Measurements from ENCODE around the gene JTB. TPM values are rescaled to one million over a fixed set of nuclear protein-coding genes. Genes with fewer than 3 reads are reported as not detected.
A peak's percentile ranks its signal among the peaks of the same experiment; 100 is the strongest.

The JTB gene
- total and polyA plus RNA-seq, 2 donors (not counting 1 experiment from before 2014, with no cell fraction given): 106 to 159 TPM

GRCh38 chr1:153951183-153951582 is 26.3 kb downstream of the JTB start:
- Histone ChIP-seq H3K36me3 (replicated peaks in 1 of 2; ENCODE audit: control extremely low read depth in 1 of 2, control insufficient read depth in 1 of 2, extremely low read depth in 1 of 2, insufficient read depth in 2 of 2, low read length in 1 of 2) (peaks cover 2 to 70% of the 10 kb centered on the region in 2 experiments), H3K4me2 (replicated peaks; ENCODE audit: low read depth, low read length, poor library complexity, severe bottlenecking) (no peak overlapping the region), H4K20me1 (ENCODE audit: control insufficient read depth, insufficient read depth, low read length, poor library complexity, severe bottlenecking) (peaks cover 74% of the 10 kb centered on the region), H3K27ac (ENCODE audit: low read length in 2 of 2) (peak overlapping the region in 1 of 2 donors; percentile 60), H3K9me3 (ENCODE audit: control extremely low read depth in 1 of 3, control insufficient read depth in 2 of 3, insufficient read depth in 1 of 3, low read length in 2 of 3) (no peaks in the 10 kb centered on the region), H3K4me3 (ENCODE audit: control extremely low read depth in 1 of 5, extremely low read depth in 1 of 5, insufficient read depth in 1 of 5, low read depth in 2 of 5, low read length in 4 of 5) (no peak overlapping the region), H3K9ac (ENCODE audit: low read length) (no peak overlapping the region), H2AFZ (ENCODE audit: insufficient read depth, low read depth, low read length, poor library complexity, severe bottlenecking) (no peak overlapping the region), H3K79me2 (ENCODE audit: control insufficient read depth, insufficient read depth, low read length) (peaks cover 63% of the 10 kb centered on the region), H3K27me3 (replicated peaks in 1 of 4; ENCODE audit: control extremely low read depth in 1 of 4, control insufficient read depth in 3 of 4, insufficient read depth in 4 of 4, low read length in 3 of 4) (no peaks in the 10 kb centered on the region), H3K4me1 (ENCODE audit: control insufficient read depth in 2 of 2, insufficient read depth in 2 of 2, low read length in 2 of 2) (peaks cover 28 to 38% of the 10 kb centered on the region in 2 donors)
- Mint-ChIP-seq H3K9me3 (ENCODE audit: insufficient read depth) (no peaks in the 10 kb centered on the region), H3K4me3 (no peak overlapping the region), H3K4me1 (peaks cover 52% of the 10 kb centered on the region), H3K27me3 (no peaks in the 10 kb centered on the region), H3K27ac (peak overlapping the region; percentile 10)
- intact Hi-C loops (cut with micrococcal nuclease): no loop called here
- TF ChIP-seq CTCF (IDR thresholded peaks at IDR 0.05) (no peak), EZH2 (IDR thresholded peaks at IDR 0.05; ENCODE audit: borderline replicate concordance, insufficient read depth, low read depth, low read length, poor library complexity, severe bottlenecking) (no peak)
- ChIA-PET CTCF (interaction anchor here (1.5 kb wide), 1 partner anchor 35 kb away, joined by 4 read pairs; the partner anchor contains the start of gene RAB13), POLR2A (no interaction called here)
- ATAC-seq (ENCODE audit: low read depth): no peak
- DNase-seq: no peak
- 87% methylated on average over 11 of the region's 11 CpGs for WGBS (ENCODE audit: insufficient coverage)

DNA sequence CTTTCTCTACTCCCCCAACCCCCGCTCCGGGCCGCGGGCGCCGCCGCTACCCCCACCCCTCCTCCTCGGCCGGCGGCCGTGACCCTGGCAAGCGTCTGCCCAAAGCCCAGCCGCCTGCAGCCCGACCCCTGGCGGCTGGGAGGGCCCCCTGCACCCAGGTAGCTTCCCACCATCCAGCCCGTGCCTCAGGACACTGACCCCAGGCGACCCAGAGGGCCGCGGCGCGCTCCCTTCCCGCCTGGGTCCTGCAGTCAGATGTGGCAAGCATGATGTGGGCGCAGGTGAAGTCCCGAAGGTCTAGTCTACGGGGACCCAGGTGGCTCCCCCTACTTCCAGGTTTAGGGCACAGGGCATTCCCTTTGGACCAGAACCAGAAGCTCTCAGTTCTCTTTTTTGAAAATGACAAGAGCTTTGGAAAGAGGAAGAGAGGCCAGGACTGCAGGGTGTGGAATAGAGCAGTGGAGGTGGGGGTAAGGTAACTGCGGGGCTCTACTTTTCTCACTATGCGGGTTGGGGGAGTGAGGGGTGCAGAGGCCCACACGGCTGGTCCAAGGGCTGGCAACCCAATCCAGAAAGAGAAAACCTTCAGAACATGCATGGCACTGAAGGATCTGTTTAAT is 30.7 kb downstream of the JTB start, which contains the start of gene DENND4B:
Gene DENND4B (minus strand): TSS at position 97 of the 620 bp plus-strand sequence. CDS start 2,344 bp downstream, outside the sequence.
- peak; percentile 54 for ATAC-seq (ENCODE audit: low read depth)
- CTCF ChIA-PET: interaction anchor here (0.6 to 5.9 kb wide), 25 partner anchors 11 to 381 kb away, joined by 3 to 65 read pairs (median 4); partner anchors contain the start of genes CREB3L4, CRTC2, GATAD2B and JTB
- Mint-ChIP-seq H3K9me3 (ENCODE audit: insufficient read depth) (no peaks in the 10 kb centered on the region), H3K27me3 (no peaks in the 10 kb centered on the region), H3K4me3 (peak within 1 kb of the TSS; percentile 94), H3K4me1 (peaks cover 56% of the 10 kb centered on the region), H3K27ac (peak within 1 kb of the TSS; percentile 96)
- intact Hi-C loops (cut with micrococcal nuclease): loop anchor here (1.0 to 5.0 kb wide), 9 partner anchors 12 to 275 kb away; partner anchors contain the start of genes CREB3L4, CRTC2, INTS3 and RPS27
- POLR2A ChIA-PET: interaction anchor here (0.5 to 4.4 kb wide), 17 partner anchors 9 to 1961 kb away, joined by 3 to 124 read pairs (median 6); partner anchors contain the start of genes CREB3L4, CRTC2, GATAD2B and JTB
- Histone ChIP-seq H3K4me2 (replicated peaks; ENCODE audit: low read depth, low read length, poor library complexity, severe bottlenecking) (peak within 1 kb of the TSS; percentile 89), H3K4me1 (ENCODE audit: control insufficient read depth in 2 of 2, insufficient read depth in 2 of 2, low read length in 2 of 2) (peaks cover 36 to 53% of the 10 kb centered on the region in 2 donors), H2AFZ (ENCODE audit: insufficient read depth, low read depth, low read length, poor library complexity, severe bottlenecking) (peak within 1 kb of the TSS; percentile 53), H3K79me2 (ENCODE audit: control insufficient read depth, insufficient read depth, low read length) (peaks cover 55% of the 10 kb centered on the region), H3K36me3 (replicated peaks in 1 of 2; ENCODE audit: control extremely low read depth in 1 of 2, control insufficient read depth in 1 of 2, extremely low read depth in 1 of 2, insufficient read depth in 2 of 2, low read length in 1 of 2) (peaks cover 8 to 60% of the 10 kb centered on the region in 2 experiments), H3K27me3 (replicated peaks in 1 of 4; ENCODE audit: control extremely low read depth in 1 of 4, control insufficient read depth in 3 of 4, insufficient read depth in 4 of 4, low read length in 3 of 4) (no peaks in the 10 kb centered on the region), H4K20me1 (ENCODE audit: control insufficient read depth, insufficient read depth, low read length, poor library complexity, severe bottlenecking) (peaks cover 53% of the 10 kb centered on the region), H3K9me3 (ENCODE audit: control extremely low read depth in 1 of 3, control insufficient read depth in 2 of 3, insufficient read depth in 1 of 3, low read length in 2 of 3) (no peaks in the 10 kb centered on the region), H3K4me3 (ENCODE audit: control extremely low read depth in 1 of 5, extremely low read depth in 1 of 5, insufficient read depth in 1 of 5, low read depth in 2 of 5, low read length in 4 of 5) (peak within 1 kb of the TSS; percentile 54 to 95 (median 85)), H3K9ac (ENCODE audit: low read length) (peak within 1 kb of the TSS; percentile 89), H3K27ac (ENCODE audit: low read length in 2 of 2) (peak within 1 kb of the TSS; percentile 91 to 98)
- WGBS (ENCODE audit: insufficient coverage): 7% methylated on average over 28 of the region's 28 CpGs
- TF ChIP-seq EZH2 (IDR thresholded peaks at IDR 0.05; ENCODE audit: borderline replicate concordance, insufficient read depth, low read depth, low read length, poor library complexity, severe bottlenecking) (no peak), CTCF (IDR thresholded peaks at IDR 0.05) (peak; percentile 87)
- DNase-seq: peak; percentile 89
